ENCODE results near the gene NUDT21. TPM values are rescaled to one million over a fixed set of nuclear protein-coding genes. Genes with fewer than 3 reads are reported as not detected.
"Not testable (repeated sequence)": the region's sequence is repeated elsewhere in the genome, so short reads cannot be mapped to it uniquely, and the experiment has no call there.

The NUDT21 gene
- total RNA-seq, 1 donor from 2014 or later, result 105 TPM

DNA sequence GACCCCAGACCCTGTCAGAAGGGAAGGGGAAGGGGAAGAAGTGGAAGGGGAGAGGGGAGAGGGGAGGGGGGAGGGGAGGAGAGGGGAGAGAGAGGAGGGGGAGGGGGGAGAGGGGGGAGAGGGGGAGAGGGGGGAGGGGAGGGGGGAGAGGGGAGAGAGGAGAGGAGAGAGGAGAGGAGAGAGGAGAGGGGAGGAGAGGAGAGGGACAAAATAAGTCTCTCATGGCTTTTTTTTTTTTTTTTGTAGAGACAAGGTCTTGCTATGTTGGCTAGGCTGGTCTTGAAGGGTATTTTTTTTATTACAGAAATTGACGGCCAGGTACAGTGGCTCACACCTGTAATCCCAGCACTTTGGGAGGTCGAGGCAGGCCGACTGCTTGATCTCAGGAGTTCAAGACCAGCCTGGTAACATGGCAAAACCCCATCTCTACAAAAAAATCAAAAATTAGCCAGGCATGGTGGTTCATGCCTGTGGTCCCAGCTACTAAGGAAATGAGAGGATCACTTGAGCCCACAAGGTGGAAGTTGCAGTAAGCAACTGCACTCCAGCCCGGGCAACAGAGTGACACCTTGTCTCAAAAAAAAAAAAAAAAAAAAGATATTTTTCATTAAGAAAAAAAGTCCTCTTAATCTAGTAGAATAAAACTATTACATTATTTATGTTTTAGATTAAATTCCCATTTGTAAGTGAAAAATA lies 45.0 kb downstream of the NUDT21 start:
- no peaks in the 10 kb centered on the region for H3K9me3 Mint-ChIP-seq (ENCODE audit: unreplicated experiment)
- no peak overlapping the region for H3K4me3 Mint-ChIP-seq (ENCODE audit: unreplicated experiment)
- no peak for TF ChIP-seq CTCF (IDR thresholded peaks at IDR 0.05)
- no peak for DNase-seq (ENCODE audit: extremely low spot score, unreplicated experiment)
- H3K4me1 Mint-ChIP-seq (ENCODE audit: unreplicated experiment), result no peaks in the 10 kb centered on the region
- no peaks in the 10 kb centered on the region for H3K27me3 Mint-ChIP-seq (ENCODE audit: unreplicated experiment)
- peaks cover 55% of the 10 kb centered on the region for H3K36me3 Mint-ChIP-seq (ENCODE audit: unreplicated experiment)
- H3K27ac Mint-ChIP-seq (ENCODE audit: unreplicated experiment), result no peak overlapping the region

- Mint-ChIP-seq H3K27ac (ENCODE audit: unreplicated experiment) (no peak overlapping the region), H3K9me3 (ENCODE audit: unreplicated experiment) (no peaks in the 10 kb centered on the region), H3K4me3 (ENCODE audit: unreplicated experiment) (no peak overlapping the region), H3K27me3 (ENCODE audit: unreplicated experiment) (no peaks in the 10 kb centered on the region), H3K36me3 (ENCODE audit: unreplicated experiment) (peaks cover 55% of the 10 kb centered on the region), H3K4me1 (ENCODE audit: unreplicated experiment) (peaks cover 2% of the 10 kb centered on the region)
- DNase-seq (ENCODE audit: extremely low spot score, unreplicated experiment), result no peak
- TF ChIP-seq CTCF (IDR thresholded peaks at IDR 0.05), result peak; percentile 29
Measured at GRCh38 chr16:56401482-56401881, 49.6 kb downstream of the NUDT21 start.

GRCh38 chr16:56400458-56400857 lies 50.7 kb downstream of the NUDT21 start:
- Mint-ChIP-seq H3K4me1 (ENCODE audit: unreplicated experiment) (peaks cover 2% of the 10 kb centered on the region), H3K27ac (ENCODE audit: unreplicated experiment) (no peak overlapping the region), H3K4me3 (ENCODE audit: unreplicated experiment) (no peak overlapping the region), H3K36me3 (ENCODE audit: unreplicated experiment) (peaks cover 57% of the 10 kb centered on the region), H3K27me3 (ENCODE audit: unreplicated experiment) (no peaks in the 10 kb centered on the region), H3K9me3 (ENCODE audit: unreplicated experiment) (no peaks in the 10 kb centered on the region)
- no peak for DNase-seq (ENCODE audit: extremely low spot score, unreplicated experiment)
- TF ChIP-seq CTCF (IDR thresholded peaks at IDR 0.05), result no peak

DNA sequence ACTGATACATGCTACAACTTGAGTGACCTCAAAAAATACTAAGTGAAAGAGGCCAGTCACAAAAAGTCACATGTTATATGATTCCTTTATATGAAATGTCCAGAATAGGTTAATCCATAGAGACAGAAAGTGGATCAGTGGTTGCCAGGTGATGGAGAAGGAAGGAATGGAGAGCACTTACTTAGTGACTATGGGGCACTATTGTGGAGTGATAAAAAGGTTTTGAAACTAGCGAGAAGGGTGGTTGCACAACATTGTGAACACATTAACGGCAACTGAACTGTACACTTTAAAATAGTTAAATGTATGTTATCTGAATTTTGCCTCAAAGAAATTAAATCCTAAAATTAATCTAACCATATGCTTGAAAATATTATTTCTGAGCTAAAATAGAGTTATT lies 51.6 kb downstream of the NUDT21 start:
- no peak for DNase-seq (ENCODE audit: extremely low spot score, unreplicated experiment)
- no peaks in the 10 kb centered on the region for H3K27me3 Mint-ChIP-seq (ENCODE audit: unreplicated experiment)
- H3K27ac Mint-ChIP-seq (ENCODE audit: unreplicated experiment), result no peak overlapping the region
- TF ChIP-seq CTCF (IDR thresholded peaks at IDR 0.05), result no peak
- H3K9me3 Mint-ChIP-seq (ENCODE audit: unreplicated experiment), result no peaks in the 10 kb centered on the region
- peaks cover 2% of the 10 kb centered on the region for H3K4me1 Mint-ChIP-seq (ENCODE audit: unreplicated experiment)
- peaks cover 52% of the 10 kb centered on the region for H3K36me3 Mint-ChIP-seq (ENCODE audit: unreplicated experiment)
- H3K4me3 Mint-ChIP-seq (ENCODE audit: unreplicated experiment), result no peak overlapping the region

GRCh38 chr16:56399047-56399446 lies 52.1 kb downstream of the NUDT21 start:
- Mint-ChIP-seq H3K4me3 (ENCODE audit: unreplicated experiment) (no peak overlapping the region), H3K36me3 (ENCODE audit: unreplicated experiment) (peaks cover 49% of the 10 kb centered on the region), H3K27ac (ENCODE audit: unreplicated experiment) (no peak overlapping the region), H3K9me3 (ENCODE audit: unreplicated experiment) (no peaks in the 10 kb centered on the region), H3K4me1 (ENCODE audit: unreplicated experiment) (peaks cover 2% of the 10 kb centered on the region), H3K27me3 (ENCODE audit: unreplicated experiment) (no peaks in the 10 kb centered on the region)
- no peak for TF ChIP-seq CTCF (IDR thresholded peaks at IDR 0.05)
- no peak for DNase-seq (ENCODE audit: extremely low spot score, unreplicated experiment)

- not testable (repeated sequence) for H3K27ac Mint-ChIP-seq (ENCODE audit: unreplicated experiment); H3K4me3 Mint-ChIP-seq (ENCODE audit: unreplicated experiment); H3K4me1 Mint-ChIP-seq (ENCODE audit: unreplicated experiment); DNase-seq (ENCODE audit: extremely low spot score, unreplicated experiment); H3K27me3 Mint-ChIP-seq (ENCODE audit: unreplicated experiment); H3K9me3 Mint-ChIP-seq (ENCODE audit: unreplicated experiment)
- peaks cover 50% of the 10 kb centered on the region for H3K36me3 Mint-ChIP-seq (ENCODE audit: unreplicated experiment)
Measured at GRCh38 chr16:56396724-56397123, 54.4 kb downstream of the NUDT21 start.

Data from osteocyte (in vitro differentiated cells).